B cell (primary cell): ENCODE data around the gene NKAIN2. TPM values are rescaled to one million over a fixed set of nuclear protein-coding genes. Genes with fewer than 3 reads are reported as not detected.

ENCODE experiments used
- ATAC-seq: fragments of 200-7000 bp; cut with Tn5 transposase; one replicate; pipeline ENCODE4 v1.10.0; 2021; ENCODE audit warnings: low read depth, mild to moderate bottlenecking, moderate number of reproducible peaks, moderate library complexity
- CTCF ChIA-PET: fragments of 350-600 bp; sonication (Branson Sonifier 250); formaldehyde crosslinking; loops from one replicate; lab custom pipeline; 2021; ENCODE audit warnings: antibody characterized with exemption, inconsistent platforms; lab: Charles Lee
- POLR2A ChIA-PET: fragments of 350-600 bp; sonication (Branson Sonifier 250); formaldehyde crosslinking; loops from one replicate; lab custom pipeline; 2021; ENCODE audit warnings: antibody characterized with exemption; lab: Charles Lee
- DNase-seq: peaks from one replicate; pipeline ENCODE4 v3.0.0; 2013
- H2AFZ ChIP-seq: 2 replicates; pipeline ENCODE4 v1.6.1; 2012; ENCODE audit warnings: mild to moderate bottlenecking, low read depth, low read length; ENCODE audit not compliant: insufficient read depth, poor library complexity, severe bottlenecking
- H3K27ac ChIP-seq, 2 donors: 1 replicate in 1 of 2; 2 replicates in 1 of 2; pipeline ENCODE4 v1.5.1; 2012 to 2013; ENCODE audit warnings: low read length in 2 of 2, mild to moderate bottlenecking in 2 of 2, moderate library complexity in 1 of 2
- H3K27me3 ChIP-seq, 4 experiments: fragments of 200-600 bp in 1 of 4; sonication (generic) in 1 of 4; replicated peaks in 1 of 4; 1 replicate in 2 of 4; 2 replicates in 2 of 4; pipeline versions ENCODE4 v1.6.1 to v1.7.0; 2013 to 2016; ENCODE audit warnings: low read length in 3 of 4, mild to moderate bottlenecking in 2 of 4, mixed read lengths in 1 of 4, moderate library complexity in 1 of 4; ENCODE audit not compliant: insufficient read depth in 4 of 4, control insufficient read depth in 3 of 4; ENCODE audit errors: control extremely low read depth in 1 of 4
- H3K36me3 ChIP-seq, 2 experiments: replicated peaks in 1 of 2; 1 replicate in 1 of 2; 2 replicates in 1 of 2; pipeline versions ENCODE4 v1.6.1 to v1.7.1; 2013; ENCODE audit warnings: low read length in 1 of 2; ENCODE audit not compliant: insufficient read depth in 2 of 2, control insufficient read depth in 1 of 2; ENCODE audit errors: control extremely low read depth in 1 of 2, extremely low read depth in 1 of 2
- H3K4me1 ChIP-seq, 2 donors: fragments of 200-600 bp in 1 of 2; sonication (generic) in 1 of 2; 1 replicate in 1 of 2; 2 replicates in 1 of 2; pipeline versions ENCODE4 v1.5.1 to v1.6.1; 2013 to 2017; ENCODE audit warnings: low read length in 2 of 2; ENCODE audit not compliant: control insufficient read depth in 2 of 2, insufficient read depth in 2 of 2
- H3K4me2 ChIP-seq: replicated peaks from 2 replicates; pipeline ENCODE3; 2012; ENCODE audit warnings: mild to moderate bottlenecking, low read depth, low read length; ENCODE audit not compliant: poor library complexity, severe bottlenecking
- H3K4me3 ChIP-seq, 5 experiments: fragments of 200-600 bp in 1 of 5; sonication (generic) in 1 of 5; 1 replicate in 3 of 5; 2 replicates in 2 of 5; pipeline versions ENCODE4 v1.5.1 to v1.7.0; 2011 to 2016; ENCODE audit warnings: low read length in 4 of 5, mild to moderate bottlenecking in 4 of 5, low read depth in 2 of 5, control low read depth in 1 of 5, moderate library complexity in 1 of 5; ENCODE audit not compliant: insufficient read depth in 1 of 5; ENCODE audit errors: control extremely low read depth in 1 of 5, extremely low read depth in 1 of 5
- H3K79me2 ChIP-seq: fragments of 200-600 bp; sonication (generic); one replicate; pipeline ENCODE4 v1.6.0; 2016; ENCODE audit warnings: low read length; ENCODE audit not compliant: control insufficient read depth, insufficient read depth
- H3K9ac ChIP-seq: fragments of 200-600 bp; sonication (generic); 2 replicates; pipeline ENCODE4 v1.6.1; 2017; ENCODE audit warnings: mild to moderate bottlenecking, low read length, moderate library complexity
- H3K9me3 ChIP-seq, 3 donors: one replicate each; pipeline versions ENCODE4 v1.6.1 to v1.7.1; 2013; ENCODE audit warnings: low read length in 2 of 3; ENCODE audit not compliant: control insufficient read depth in 2 of 3, insufficient read depth in 1 of 3; ENCODE audit errors: control extremely low read depth in 1 of 3
- H4K20me1 ChIP-seq: 2 replicates; pipeline ENCODE4 v1.6.0; 2012; ENCODE audit warnings: mild to moderate bottlenecking, low read length; ENCODE audit not compliant: insufficient read depth, control insufficient read depth, poor library complexity, severe bottlenecking
- H3K27ac Mint-ChIP-seq: one replicate; pipeline ENCODE4 v1.8.0; 2021; ENCODE audit warnings: mixed read lengths
- H3K27me3 Mint-ChIP-seq: one replicate; pipeline ENCODE4 v1.8.0; 2021; ENCODE audit warnings: mixed read lengths
- H3K4me1 Mint-ChIP-seq: one replicate; pipeline ENCODE4 v1.8.0; 2021; ENCODE audit warnings: mixed read lengths
- H3K4me3 Mint-ChIP-seq: one replicate; pipeline ENCODE4 v1.8.0; 2021; ENCODE audit warnings: mixed read lengths
- H3K9me3 Mint-ChIP-seq: one replicate; pipeline ENCODE4 v1.8.0; 2022; ENCODE audit warnings: mixed read lengths; ENCODE audit not compliant: insufficient read depth
- CTCF ChIP-seq: fragments of 200-600 bp; IDR thresholded peaks from one replicate; pipeline ENCODE4 v1.8.0; 2022; ENCODE audit warnings: antibody characterized with exemption, mild to moderate bottlenecking
- EZH2 ChIP-seq: IDR thresholded peaks from 2 replicates; pipeline ENCODE4 v1.6.1; 2012; ENCODE audit warnings: borderline replicate concordance, low read depth, mild to moderate bottlenecking, moderate library complexity, low read length; ENCODE audit not compliant: insufficient read depth, poor library complexity, severe bottlenecking
- WGBS: methylation state at CpG from one replicate; pipeline ENCODE4 v1.1.5; 2013; ENCODE audit warnings: missing lambda C conversion rate; ENCODE audit not compliant: insufficient coverage; 5-methylcytosine and 5-hydroxymethylcytosine counted together
- intact Hi-C: fragments of 100-400 bp; cut with micrococcal nuclease; formaldehyde crosslinking; loops from one replicate; pipeline ENCODE4 v1.10.0; 2022
- polyA plus RNA-seq: library from polyadenylated mRNA; depleted of rRNA; stranded (reverse); fragments of >200 nt; gene quantifications from 2 replicates; pipeline ENCODE4 v1.2.3, GENCODE V29; 2012
- total RNA-seq, 2 donors: library from RNA; stranded (reverse); fragments of 120-200 nt in 1 of 2; gene quantifications; 1 replicate in 1 of 2; 2 replicates in 1 of 2; pipeline versions ENCODE4 v1.2.3 to v1.2.4, GENCODE V29; 2013 to 2022

Gene NKAIN2
- total and polyA plus RNA-seq, 2 donors (not counting 1 experiment from before 2014, with no cell fraction given), result not detected

GRCh38 chr6:124396361-124396760, 592.7 kb downstream of the NKAIN2 start:
- Histone ChIP-seq H3K9ac (no peak overlapping the region), H3K27ac (no peak overlapping the region), H4K20me1 (no peaks in the 10 kb centered on the region), H3K27me3 (no peaks in the 10 kb centered on the region), H3K4me1 (no peaks in the 10 kb centered on the region), H3K36me3 (no peaks in the 10 kb centered on the region), H3K9me3 (no peaks in the 10 kb centered on the region), H3K79me2 (no peaks in the 10 kb centered on the region), H2AFZ (no peak overlapping the region), H3K4me2 (no peak overlapping the region), H3K4me3 (no peak overlapping the region)
- POLR2A ChIA-PET, result no interaction called here
- Mint-ChIP-seq H3K27me3 (no peaks in the 10 kb centered on the region), H3K4me3 (no peak overlapping the region), H3K27ac (no peak overlapping the region), H3K9me3 (no peaks in the 10 kb centered on the region), H3K4me1 (no peaks in the 10 kb centered on the region)
- ATAC-seq, result no peak
- intact Hi-C loops, result no loop called here
- no peak for DNase-seq
- TF ChIP-seq CTCF (no peak), EZH2 (no peak)
- 88% methylated on average over 2 of the region's 2 CpGs for WGBS
- CTCF ChIA-PET, result no interaction called here

- POLR2A ChIA-PET, result no interaction called here
- no peak for ATAC-seq
Measured at GRCh38 chr6:124400261-124400999, 596.8 kb downstream of the NKAIN2 start.

More at GRCh38 chr6:124400261-124400999, 596.8 kb downstream of the NKAIN2 start:
- no peaks in the 10 kb centered on the region for H3K9me3 ChIP-seq
- H2AFZ ChIP-seq, result no peak overlapping the region
- intact Hi-C loops, result no loop called here
- DNase-seq, result no peak
- no peaks in the 10 kb centered on the region for H3K27me3 ChIP-seq
- Mint-ChIP-seq H3K4me3 (no peak overlapping the region), H3K9me3 (no peaks in the 10 kb centered on the region), H3K4me1 (no peaks in the 10 kb centered on the region), H3K27ac (no peak overlapping the region), H3K27me3 (no peaks in the 10 kb centered on the region)
- H3K4me3 ChIP-seq, result no peak overlapping the region
- H3K27ac ChIP-seq, result no peak overlapping the region
- no CpG with 5 or more reads among the region's 2 CpGs for WGBS
- no peak overlapping the region for H3K9ac ChIP-seq
- TF ChIP-seq CTCF, result no peak
- TF ChIP-seq EZH2, result no peak
- no peaks in the 10 kb centered on the region for H4K20me1 ChIP-seq
- H3K79me2 ChIP-seq, result no peaks in the 10 kb centered on the region
- no peak overlapping the region for H3K4me2 ChIP-seq
- CTCF ChIA-PET, result no interaction called here
- H3K4me1 ChIP-seq, result no peaks in the 10 kb centered on the region
- no peaks in the 10 kb centered on the region for H3K36me3 ChIP-seq
